HepG2 (cell line): ENCODE data around the gene MXRA8. TPM values are rescaled to one million over a fixed set of nuclear protein-coding genes. Genes with fewer than 3 reads are reported as not detected.

Experiments used
- ATAC-seq: fragments of 200-7000 bp; cut with Tn5 transposase; 3 replicates; pipeline ENCODE4 v1.9.1; 2020; ENCODE audit warnings: mild to moderate bottlenecking, moderate library complexity
- BruUV-seq: library from RNA; stranded (reverse); fragments of 400-500 nt; replicated peaks from 2 replicates; lab custom pipeline; 2021; lab: Mats Ljungman, UMichigan
- CTCF ChIA-PET: fragments of 300-600 bp; formaldehyde crosslinking; extraction: SDS; loops from one replicate; lab custom pipeline; 2021; ENCODE audit warnings: low total read pairs, inconsistent platforms, low intra/inter-chr PET ratio; lab: Yijun Ruan, JAX
- POLR2A ChIA-PET: fragments of 350-600 bp; sonication (Branson Sonifier 250); formaldehyde crosslinking; loops from one replicate; lab custom pipeline; 2020; ENCODE audit warnings: antibody characterized with exemption, inconsistent platforms; lab: Yijun Ruan, JAX
- DNase-seq: peaks from one replicate; pipeline ENCODE4 v3.0.0-alpha.2; 2015; ENCODE audit warnings: low spot score
- FAIRE-seq: peaks from 3 replicates; lab custom pipeline; 2011; peaks lifted over from hg19 to GRCh38; lab: Jason Lieb, UNC
- H2AFZ ChIP-seq: one replicate; pipeline ENCODE4 v1.6.1; 2011; ENCODE audit warnings: low read length, inconsistent platforms
- H3K27ac ChIP-seq: fragments of 300-600 bp; 3 replicates; pipeline ENCODE4 v1.8.0; 2011; ENCODE audit warnings: mixed run types, mild to moderate bottlenecking, mixed read lengths, low read length, inconsistent platforms; ENCODE audit not compliant: insufficient read depth; ENCODE audit errors: extremely low read length
- H3K27me3 ChIP-seq, 2 experiments: fragments of 200-600 bp in 1 of 2; 2 replicates in 1 of 2; 3 replicates in 1 of 2; pipeline versions ENCODE4 v1.6.0 to v1.8.0; 2011; ENCODE audit warnings: low read length in 2 of 2, mild to moderate bottlenecking in 2 of 2, moderate library complexity in 2 of 2, inconsistent platforms in 1 of 2; ENCODE audit not compliant: insufficient read depth in 2 of 2, control insufficient read depth in 1 of 2
- H3K36me3 ChIP-seq, 2 experiments: fragments of 200-600 bp in 1 of 2; replicated peaks in 1 of 2; 2 replicates in 1 of 2; 3 replicates in 1 of 2; pipeline versions ENCODE4 v1.5.1 to v1.8.0; 2011; ENCODE audit warnings: low read length in 2 of 2, inconsistent platforms in 1 of 2; ENCODE audit not compliant: insufficient read depth in 2 of 2, control insufficient read depth in 1 of 2
- H3K4me1 ChIP-seq: 2 replicates; pipeline ENCODE4 v1.5.1; 2012; ENCODE audit warnings: low read length, inconsistent platforms; ENCODE audit not compliant: insufficient read depth
- H3K4me2 ChIP-seq: 2 replicates; pipeline ENCODE4 v1.6.0; 2011; ENCODE audit warnings: low read depth, low read length, inconsistent platforms
- H3K4me3 ChIP-seq, 3 experiments: fragments of 200-600 bp in 1 of 3; sonication (generic), shearing (Covaris generic) in 1 of 3; replicated peaks in 1 of 3; 2 replicates each; pipeline ENCODE4 v1.5.1; 2011 to 2016; ENCODE audit warnings: low read length in 3 of 3, inconsistent platforms in 2 of 3, low read depth in 2 of 3, mild to moderate bottlenecking in 2 of 3, control low read depth in 1 of 3, mixed read lengths in 1 of 3; ENCODE audit not compliant: insufficient read depth in 1 of 3
- H3K79me2 ChIP-seq: one replicate; pipeline ENCODE4 v1.6.1; 2011; ENCODE audit warnings: low read length, inconsistent platforms; ENCODE audit not compliant: insufficient read depth
- H3K9ac ChIP-seq: 2 replicates; pipeline ENCODE4 v1.6.0; 2011; ENCODE audit warnings: mild to moderate bottlenecking, low read depth, low read length, inconsistent platforms; ENCODE audit not compliant: insufficient read depth
- H3K9me3 ChIP-seq: 2 replicates; pipeline ENCODE4 v1.5.1; 2012; ENCODE audit warnings: mild to moderate bottlenecking, low read length
- H4K20me1 ChIP-seq: 2 replicates; pipeline ENCODE4 v1.6.0; 2011; ENCODE audit warnings: inconsistent platforms, mild to moderate bottlenecking, low read length, moderate library complexity; ENCODE audit not compliant: insufficient read depth
- GMEB1 ChIP-seq: sonication (generic); formaldehyde crosslinking; IDR thresholded peaks from 2 replicates; pipeline ENCODE4 v1.5.1; 2020; ENCODE audit warnings: missing genetic modification reagents, mild to moderate bottlenecking, borderline replicate concordance
- HNF1B ChIP-seq: sonication (generic); formaldehyde crosslinking; IDR thresholded peaks from 2 replicates; pipeline ENCODE4 v1.5.1; 2020; ENCODE audit warnings: mild to moderate bottlenecking, moderate library complexity, missing genetic modification reagents
- MLLT10 ChIP-seq: sonication (generic); formaldehyde crosslinking; IDR thresholded peaks from 2 replicates; pipeline ENCODE4 v1.4.0; 2020; ENCODE audit warnings: missing genetic modification reagents
- NCOA1 ChIP-seq: sonication (generic); formaldehyde crosslinking; IDR thresholded peaks from 2 replicates; pipeline ENCODE4 v1.9.0; 2021; ENCODE audit warnings: missing genetic modification reagents
- SRSF1 ChIP-seq: fragments of 200-400 bp; formaldehyde crosslinking; optimal IDR thresholded peaks from 2 replicates; pipeline ENCODE3; 2017; ENCODE audit warnings: mild to moderate bottlenecking, low read depth, low read length, moderate library complexity
- ZBTB39 ChIP-seq: sonication (generic); formaldehyde crosslinking; IDR thresholded peaks from 2 replicates; pipeline ENCODE4 v1.5.0; 2020; ENCODE audit warnings: missing genetic modification reagents
- ZFP91 ChIP-seq: sonication (generic); formaldehyde crosslinking; IDR thresholded peaks from 2 replicates; pipeline ENCODE4 v1.9.0; 2022; ENCODE audit warnings: missing genetic modification reagents, mild to moderate bottlenecking, borderline replicate concordance
- ZHX1 ChIP-seq: sonication (generic); formaldehyde crosslinking; IDR thresholded peaks from 2 replicates; pipeline ENCODE4 v1.8.1; 2022; ENCODE audit warnings: low read depth, mild to moderate bottlenecking, missing genetic modification reagents
- ZNF367 ChIP-seq: sonication (generic); formaldehyde crosslinking; IDR thresholded peaks from 2 replicates; pipeline ENCODE4 v1.4.0; 2020; ENCODE audit warnings: missing genetic modification reagents, borderline replicate concordance
- ZNF816 ChIP-seq: sonication (generic); formaldehyde crosslinking; IDR thresholded peaks from 2 replicates; pipeline ENCODE4 v1.8.0; 2022; ENCODE audit warnings: missing genetic modification reagents, mild to moderate bottlenecking, borderline replicate concordance
- WGBS: methylation state at CpG from one replicate; pipeline ENCODE4 v1.1.6; 2017; ENCODE audit warnings: low lambda C conversion rate; 5-methylcytosine and 5-hydroxymethylcytosine counted together
- in situ Hi-C: cut with HindIII; loops from 2 replicates; pipeline ENCODE4 v1.10.0; 2017; ENCODE audit warnings: low pct_unique_long_range_greater_than_20kb; ENCODE audit not compliant: extremely low pct_ligation_motif_present
- intact Hi-C: fragments of 100-400 bp; cut with micrococcal nuclease; formaldehyde crosslinking; loops from one replicate; pipeline ENCODE4 v1.10.0; 2022; ENCODE audit not compliant: unreplicated experiment
- polyA plus RNA-seq, 8 experiments: library from polyadenylated mRNA; depleted of rRNA in 3 of 8; stranded (reverse) in 7 of 8; unstranded in 1 of 8; fragments of >200 nt; fragmentation: Illumina TruSeq in 4 of 8; extraction: Trizol in 4 of 8; gene quantifications; 2 replicates each; pipeline versions ENCODE4 v1.2.1 to v1.2.3, GENCODE V29; 2011 to 2016; ENCODE audit warnings: low read depth in 4 of 8, missing spikeins in 1 of 8, mixed read lengths in 1 of 8; ENCODE audit not compliant: insufficient read depth in 1 of 8
- total RNA-seq, 5 experiments: library from RNA; depleted of rRNA; stranded (reverse); fragments of >200 nt; fragmentation: Illumina TruSeq; extraction: Trizol; gene quantifications; 2 replicates each; pipeline ENCODE4 v1.2.3, GENCODE V29; 2016; ENCODE audit warnings: low read depth in 1 of 5

The MXRA8 gene
- total and polyA plus RNA-seq, 2 of the 13 experiments (the other 11 are each of a cell fraction or from before 2014, with no cell fraction given), result 19.8 to 44.8 TPM

- Histone ChIP-seq H2AFZ (no peak within 1 kb of the TSS), H3K9me3 (no peaks in the 10 kb centered on the region), H3K36me3 (peaks cover 0 to 3% of the 10 kb centered on the region in 2 experiments; a peak in 1 of 5 replicates), H3K9ac (peak within 1 kb of the TSS; percentile 56), H3K27ac (no peak within 1 kb of the TSS), H3K4me3 (peak within 1 kb of the TSS; percentile 13 to 58 (median 47); a peak in 4 of 6 replicates), H3K4me1 (peaks cover 26% of the 10 kb centered on the region), H4K20me1 (peaks cover 7% of the 10 kb centered on the region; the same call in 1 of the 2 replicates), H3K27me3 (0 out of 5 replicates have a peak, but pooled peaks cover 0 to 4% of the 10 kb centered on the region in 2 experiments), H3K4me2 (peak within 1 kb of the TSS; percentile 87), H3K79me2 (peaks cover 1% of the 10 kb centered on the region)
- ChIA-PET POLR2A (interaction anchor here (1.0 to 1.8 kb wide), 4 partner anchors 13 to 100 kb away, joined by 3 to 7 read pairs (median 6); no protein-coding TSS in a partner anchor), CTCF (no interaction called here)
- FAIRE-seq (no peak), ATAC-seq (peak; percentile 56), DNase-seq (no peak)
- no TSS peak for BruUV-seq
- in situ Hi-C loops, result no loop called here
- WGBS, result 7% methylated on average over 5 of the region's 41 CpGs
- intact Hi-C loops, result no loop called here
- TF ChIP-seq ZFP91 (CRISPR knock-in tag), result peak; percentile 45; the same call in 1 of the 2 replicates
- 0 out of 2 replicates have a peak, but pooled peaks have one; percentile 58 for TF ChIP-seq NCOA1 (CRISPR knock-in tag)
- TF ChIP-seq GMEB1 (CRISPR knock-in tag), result peak; percentile 32; the same call in 1 of the 2 replicates
- TF ChIP-seq ZNF816 (CRISPR knock-in tag), result no peak
- no peak for TF ChIP-seq ZNF367 (CRISPR knock-in tag)
- TF ChIP-seq MLLT10, result no peak
- TF ChIP-seq SRSF1, result peak; percentile 60
- 0 out of 2 replicates have a peak, but pooled peaks have one; percentile 32 for TF ChIP-seq ZHX1 (CRISPR knock-in tag)
- 0 out of 2 replicates have a peak, but pooled peaks have one; percentile 27 for TF ChIP-seq HNF1B
- no peak for TF ChIP-seq ZBTB39 (CRISPR knock-in tag)
These were observed 27.0 kb downstream of the MXRA8 start, which contains the start of gene TAS1R3 for GRCh38 chr1:1331068-1331965. Gene TAS1R3, plus strand, starts transcription at chr1:1331280. Its CDS starts 66 bp downstream, at chr1:1331346.
